HepG2 (cell line): ENCODE data around the gene STMN3. TPM values are rescaled to one million over a fixed set of nuclear protein-coding genes. Genes with fewer than 3 reads are reported as not detected.

Experiments
- ATAC-seq: fragments of 200-7000 bp; cut with Tn5 transposase; 3 replicates; pipeline ENCODE4 v1.9.1; 2020; ENCODE audit warnings: mild to moderate bottlenecking, moderate library complexity
- BruUV-seq: library from RNA; stranded (reverse); fragments of 400-500 nt; replicated peaks from 2 replicates; lab custom pipeline; 2021; lab: Mats Ljungman, UMichigan
- CTCF ChIA-PET: fragments of 300-600 bp; formaldehyde crosslinking; extraction: SDS; loops from one replicate; lab custom pipeline; 2021; ENCODE audit warnings: low total read pairs, inconsistent platforms, low intra/inter-chr PET ratio; lab: Yijun Ruan, JAX
- POLR2A ChIA-PET: fragments of 350-600 bp; sonication (Branson Sonifier 250); formaldehyde crosslinking; loops from one replicate; lab custom pipeline; 2020; ENCODE audit warnings: antibody characterized with exemption, inconsistent platforms; lab: Yijun Ruan, JAX
- DNase-seq: peaks from one replicate; pipeline ENCODE4 v3.0.0-alpha.2; 2015; ENCODE audit warnings: low spot score
- FAIRE-seq: peaks from 3 replicates; lab custom pipeline; 2011; peaks lifted over from hg19 to GRCh38; lab: Jason Lieb, UNC
- H2AFZ ChIP-seq: one replicate; pipeline ENCODE4 v1.6.1; 2011; ENCODE audit warnings: low read length, inconsistent platforms
- H3K27ac ChIP-seq: fragments of 300-600 bp; 3 replicates; pipeline ENCODE4 v1.8.0; 2011; ENCODE audit warnings: mixed run types, mild to moderate bottlenecking, mixed read lengths, low read length, inconsistent platforms; ENCODE audit not compliant: insufficient read depth; ENCODE audit errors: extremely low read length
- H3K27me3 ChIP-seq, 2 experiments: fragments of 200-600 bp in 1 of 2; 2 replicates in 1 of 2; 3 replicates in 1 of 2; pipeline versions ENCODE4 v1.6.0 to v1.8.0; 2011; ENCODE audit warnings: low read length in 2 of 2, mild to moderate bottlenecking in 2 of 2, moderate library complexity in 2 of 2, inconsistent platforms in 1 of 2; ENCODE audit not compliant: insufficient read depth in 2 of 2, control insufficient read depth in 1 of 2
- H3K36me3 ChIP-seq, 2 experiments: fragments of 200-600 bp in 1 of 2; replicated peaks in 1 of 2; 2 replicates in 1 of 2; 3 replicates in 1 of 2; pipeline versions ENCODE4 v1.5.1 to v1.8.0; 2011; ENCODE audit warnings: low read length in 2 of 2, inconsistent platforms in 1 of 2; ENCODE audit not compliant: insufficient read depth in 2 of 2, control insufficient read depth in 1 of 2
- H3K4me1 ChIP-seq: 2 replicates; pipeline ENCODE4 v1.5.1; 2012; ENCODE audit warnings: low read length, inconsistent platforms; ENCODE audit not compliant: insufficient read depth
- H3K4me2 ChIP-seq: 2 replicates; pipeline ENCODE4 v1.6.0; 2011; ENCODE audit warnings: low read depth, low read length, inconsistent platforms
- H3K4me3 ChIP-seq, 3 experiments: fragments of 200-600 bp in 1 of 3; sonication (generic), shearing (Covaris generic) in 1 of 3; replicated peaks in 1 of 3; 2 replicates each; pipeline ENCODE4 v1.5.1; 2011 to 2016; ENCODE audit warnings: low read length in 3 of 3, inconsistent platforms in 2 of 3, low read depth in 2 of 3, mild to moderate bottlenecking in 2 of 3, control low read depth in 1 of 3, mixed read lengths in 1 of 3; ENCODE audit not compliant: insufficient read depth in 1 of 3
- H3K79me2 ChIP-seq: one replicate; pipeline ENCODE4 v1.6.1; 2011; ENCODE audit warnings: low read length, inconsistent platforms; ENCODE audit not compliant: insufficient read depth
- H3K9ac ChIP-seq: 2 replicates; pipeline ENCODE4 v1.6.0; 2011; ENCODE audit warnings: mild to moderate bottlenecking, low read depth, low read length, inconsistent platforms; ENCODE audit not compliant: insufficient read depth
- H3K9me3 ChIP-seq: 2 replicates; pipeline ENCODE4 v1.5.1; 2012; ENCODE audit warnings: mild to moderate bottlenecking, low read length
- H4K20me1 ChIP-seq: 2 replicates; pipeline ENCODE4 v1.6.0; 2011; ENCODE audit warnings: inconsistent platforms, mild to moderate bottlenecking, low read length, moderate library complexity; ENCODE audit not compliant: insufficient read depth
- POLR2A ChIP-seq, 2 experiments: IDR thresholded peaks; 2 replicates each; pipeline ENCODE4 v1.6.1; 2011; ENCODE audit warnings: low read depth in 2 of 2, low read length in 2 of 2, mild to moderate bottlenecking in 1 of 2, moderate library complexity in 1 of 2; ENCODE audit not compliant: insufficient read depth in 1 of 2
- RBAK ChIP-seq: sonication (generic); formaldehyde crosslinking; IDR thresholded peaks from 2 replicates; pipeline ENCODE4 v1.5.1; 2020; ENCODE audit warnings: mild to moderate bottlenecking, missing genetic modification reagents
- SRSF9 ChIP-seq: fragments of 200-400 bp; formaldehyde crosslinking; IDR thresholded peaks from 2 replicates; pipeline ENCODE4 v1.6.1; 2018; ENCODE audit warnings: borderline replicate concordance, mild to moderate bottlenecking, low read depth, low read length; ENCODE audit not compliant: insufficient read depth, poor library complexity, severe bottlenecking
- TBX3 ChIP-seq: fragments of 450-650 bp; IDR thresholded peaks from 2 replicates; pipeline ENCODE4 v1.6.1; 2017; ENCODE audit warnings: antibody characterized with exemption, mild to moderate bottlenecking, inconsistent platforms, borderline replicate concordance
- TOPORS ChIP-seq: sonication (generic); formaldehyde crosslinking; IDR thresholded peaks from 2 replicates; pipeline ENCODE4 v1.8.0; 2023; ENCODE audit warnings: mild to moderate bottlenecking, missing genetic modification reagents
- ZNF768 ChIP-seq: sonication (generic); formaldehyde crosslinking; IDR thresholded peaks from 2 replicates; pipeline ENCODE4 v1.4.0; 2020; ENCODE audit warnings: missing genetic modification reagents
- WGBS: methylation state at CpG from one replicate; pipeline ENCODE4 v1.1.6; 2017; ENCODE audit warnings: low lambda C conversion rate; 5-methylcytosine and 5-hydroxymethylcytosine counted together
- in situ Hi-C: cut with HindIII; loops from 2 replicates; pipeline ENCODE4 v1.10.0; 2017; ENCODE audit warnings: low pct_unique_long_range_greater_than_20kb; ENCODE audit not compliant: extremely low pct_ligation_motif_present
- intact Hi-C: fragments of 100-400 bp; cut with micrococcal nuclease; formaldehyde crosslinking; loops from one replicate; pipeline ENCODE4 v1.10.0; 2022; ENCODE audit not compliant: unreplicated experiment
- polyA plus RNA-seq, 8 experiments: library from polyadenylated mRNA; depleted of rRNA in 3 of 8; stranded (reverse) in 7 of 8; unstranded in 1 of 8; fragments of >200 nt; fragmentation: Illumina TruSeq in 4 of 8; extraction: Trizol in 4 of 8; gene quantifications; 2 replicates each; pipeline versions ENCODE4 v1.2.1 to v1.2.3, GENCODE V29; 2011 to 2016; ENCODE audit warnings: low read depth in 4 of 8, missing spikeins in 1 of 8, mixed read lengths in 1 of 8; ENCODE audit not compliant: insufficient read depth in 1 of 8
- total RNA-seq, 5 experiments: library from RNA; depleted of rRNA; stranded (reverse); fragments of >200 nt; fragmentation: Illumina TruSeq; extraction: Trizol; gene quantifications; 2 replicates each; pipeline ENCODE4 v1.2.3, GENCODE V29; 2016; ENCODE audit warnings: low read depth in 1 of 5
- TF ChIP-seq, protein P1 (sequence below): sonication (generic); formaldehyde crosslinking; IDR thresholded peaks from 2 replicates; pipeline ENCODE4 v1.4.0; 2020; ENCODE audit warnings: missing genetic modification reagents

The STMN3 gene
- total and polyA plus RNA-seq, 2 of the 13 experiments (the other 11 are each of a cell fraction or from before 2014, with no cell fraction given) = 21.0 to 48.3 TPM

DNA sequence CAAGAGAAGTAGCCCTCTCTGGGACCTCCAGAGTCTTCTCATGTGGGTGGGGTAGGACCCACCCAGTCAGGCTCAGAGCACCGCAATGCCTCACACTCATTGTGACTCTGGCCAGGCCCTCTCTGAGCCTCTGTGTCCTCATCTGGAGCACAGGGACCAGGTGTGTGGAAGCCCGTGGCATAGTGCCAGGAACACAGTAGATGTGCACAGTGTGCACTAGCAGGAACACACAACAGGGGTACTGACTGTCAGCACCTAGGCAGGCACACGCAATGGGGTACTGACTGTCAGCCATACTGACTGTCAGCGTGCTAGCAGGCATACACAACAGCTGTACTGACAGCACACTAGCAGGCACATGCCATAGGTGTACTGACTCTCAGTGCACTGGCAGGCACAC lies 2.0 kb upstream of the STMN3 start:
- ChIA-PET POLR2A (interaction anchor here (1.6 kb wide), 1 partner anchor 13 kb away, joined by 5 read pairs; no protein-coding TSS in a partner anchor), CTCF (no interaction called here)
- DNase-seq (no peak), FAIRE-seq (no peak), ATAC-seq (no peak)
- H4K20me1 ChIP-seq = peaks cover 3% of the 10 kb centered on the region; the same call in 1 of the 2 replicates
- no peak overlapping the region for H3K9ac ChIP-seq
- H3K9me3 ChIP-seq = no peaks in the 10 kb centered on the region
- no peak overlapping the region for H3K4me3 ChIP-seq
- no peak overlapping the region for H3K27ac ChIP-seq
- intact Hi-C loops (loop anchor here (10.0 kb wide), 1 partner anchor 120 kb away; the partner anchor contains the start of gene PTK6), in situ Hi-C loops (no loop called here)
- peaks cover 49% of the 10 kb centered on the region for H3K4me1 ChIP-seq
- H3K36me3 ChIP-seq = no peaks in the 10 kb centered on the region
- H2AFZ ChIP-seq = no peak overlapping the region
- 21% methylated on average over 2 of the region's 4 CpGs for WGBS
- TF ChIP-seq SRSF9 = no peak
- TF ChIP-seq RBAK (CRISPR knock-in tag) = no peak
- TF ChIP-seq POLR2A (IDR thresholded peaks at IDR 0.05; ENCODE audit: insufficient read depth in 1 of 2, low read depth in 2 of 2, low read length in 2 of 2) = 0 out of 4 replicates have a peak, but pooled peaks of 1 of the 2 experiments have one; percentile 26
- TF ChIP-seq TOPORS (CRISPR knock-in tag) = no peak
- TF ChIP-seq, protein P1, sequence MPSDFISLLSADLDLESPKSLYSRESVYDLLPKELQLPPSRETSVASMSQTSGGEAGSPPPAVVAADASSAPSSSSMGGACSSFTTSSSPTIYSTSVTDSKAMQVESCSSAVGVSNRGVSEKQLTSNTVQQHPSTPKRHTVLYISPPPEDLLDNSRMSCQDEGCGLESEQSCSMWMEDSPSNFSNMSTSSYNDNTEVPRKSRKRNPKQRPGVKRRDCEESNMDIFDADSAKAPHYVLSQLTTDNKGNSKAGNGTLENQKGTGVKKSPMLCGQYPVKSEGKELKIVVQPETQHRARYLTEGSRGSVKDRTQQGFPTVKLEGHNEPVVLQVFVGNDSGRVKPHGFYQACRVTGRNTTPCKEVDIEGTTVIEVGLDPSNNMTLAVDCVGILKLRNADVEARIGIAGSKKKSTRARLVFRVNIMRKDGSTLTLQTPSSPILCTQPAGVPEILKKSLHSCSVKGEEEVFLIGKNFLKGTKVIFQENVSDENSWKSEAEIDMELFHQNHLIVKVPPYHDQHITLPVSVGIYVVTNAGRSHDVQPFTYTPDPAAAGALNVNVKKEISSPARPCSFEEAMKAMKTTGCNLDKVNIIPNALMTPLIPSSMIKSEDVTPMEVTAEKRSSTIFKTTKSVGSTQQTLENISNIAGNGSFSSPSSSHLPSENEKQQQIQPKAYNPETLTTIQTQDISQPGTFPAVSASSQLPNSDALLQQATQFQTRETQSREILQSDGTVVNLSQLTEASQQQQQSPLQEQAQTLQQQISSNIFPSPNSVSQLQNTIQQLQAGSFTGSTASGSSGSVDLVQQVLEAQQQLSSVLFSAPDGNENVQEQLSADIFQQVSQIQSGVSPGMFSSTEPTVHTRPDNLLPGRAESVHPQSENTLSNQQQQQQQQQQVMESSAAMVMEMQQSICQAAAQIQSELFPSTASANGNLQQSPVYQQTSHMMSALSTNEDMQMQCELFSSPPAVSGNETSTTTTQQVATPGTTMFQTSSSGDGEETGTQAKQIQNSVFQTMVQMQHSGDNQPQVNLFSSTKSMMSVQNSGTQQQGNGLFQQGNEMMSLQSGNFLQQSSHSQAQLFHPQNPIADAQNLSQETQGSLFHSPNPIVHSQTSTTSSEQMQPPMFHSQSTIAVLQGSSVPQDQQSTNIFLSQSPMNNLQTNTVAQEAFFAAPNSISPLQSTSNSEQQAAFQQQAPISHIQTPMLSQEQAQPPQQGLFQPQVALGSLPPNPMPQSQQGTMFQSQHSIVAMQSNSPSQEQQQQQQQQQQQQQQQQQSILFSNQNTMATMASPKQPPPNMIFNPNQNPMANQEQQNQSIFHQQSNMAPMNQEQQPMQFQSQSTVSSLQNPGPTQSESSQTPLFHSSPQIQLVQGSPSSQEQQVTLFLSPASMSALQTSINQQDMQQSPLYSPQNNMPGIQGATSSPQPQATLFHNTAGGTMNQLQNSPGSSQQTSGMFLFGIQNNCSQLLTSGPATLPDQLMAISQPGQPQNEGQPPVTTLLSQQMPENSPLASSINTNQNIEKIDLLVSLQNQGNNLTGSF (CRISPR knock-in tag) = no peak
- no peak for TF ChIP-seq ZNF768 (CRISPR knock-in tag)
- 0 out of 2 replicates have a peak, but pooled peaks have one; percentile 26 for TF ChIP-seq TBX3
- peaks cover 21% of the 10 kb centered on the region for H3K79me2 ChIP-seq
- no peak overlapping the region for H3K4me2 ChIP-seq
- no TSS peak for BruUV-seq
- no peaks in the 10 kb centered on the region; a peak in 1 of 5 replicates for H3K27me3 ChIP-seq
